ENCODE results near the gene GPR148. TPM values are rescaled to one million over a fixed set of nuclear protein-coding genes. Genes with fewer than 3 reads are reported as not detected.

GPR148 gene
- total RNA-seq, 5 donors from 2014 or later (not counting 1 experiment from before 2014, with no cell fraction given), result not detected

DNA sequence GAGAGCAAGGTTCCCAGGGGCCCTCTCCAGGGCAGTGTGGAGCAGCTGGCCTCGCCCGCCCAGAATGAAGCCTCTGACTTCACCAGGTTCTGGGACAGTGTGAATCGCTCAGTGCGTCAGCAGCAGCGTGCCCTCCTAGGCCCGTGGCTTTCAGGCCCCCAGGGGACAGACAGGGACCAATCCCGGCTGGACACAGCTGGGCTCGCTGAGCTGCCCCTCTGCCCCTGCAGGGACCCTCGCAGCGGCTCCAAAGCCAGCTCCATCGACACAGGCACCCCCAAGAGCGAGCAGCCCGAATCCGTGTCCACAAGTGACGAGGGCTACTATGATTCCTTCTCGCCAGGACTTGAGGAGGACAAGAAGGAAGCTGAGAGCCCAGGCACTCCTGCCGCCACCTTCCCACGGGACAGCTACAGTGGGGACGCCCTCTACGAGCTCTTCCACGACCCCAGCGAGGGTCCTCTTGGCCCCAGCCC, 34.1 kb downstream of the GPR148 start:
- no peaks in the 10 kb centered on the region for H3K4me1 Mint-ChIP-seq
- CTCF ChIA-PET, result no interaction called here
- WGBS (ENCODE audit: insufficient coverage), result 80% methylated on average over 22 of the region's 22 CpGs

GRCh38 chr2:130763405-130763804, 34.5 kb downstream of the GPR148 start:
- Histone ChIP-seq H3K27ac (ENCODE audit: low read length) (no peak overlapping the region), H3K4me1 (ENCODE audit: control insufficient read depth in 1 of 2, extremely low read depth in 1 of 2, insufficient read depth in 2 of 2, low read length in 2 of 2) (no peaks in the 10 kb centered on the region), H3K27me3 (replicated peaks in 1 of 2; ENCODE audit: control insufficient read depth in 2 of 2, extremely low read depth in 1 of 2, insufficient read depth in 2 of 2, low read length in 1 of 2) (peaks cover 0 to 64% of the 10 kb centered on the region in 2 experiments), H3K9me3 (no peaks in the 10 kb centered on the region), H3K36me3 (ENCODE audit: control insufficient read depth in 2 of 2, extremely low read depth in 1 of 2, insufficient read depth in 1 of 2, low read length in 1 of 2) (no peaks in the 10 kb centered on the region), H3K4me3 (ENCODE audit: control insufficient read depth in 1 of 2, extremely low read depth in 1 of 2, low read length in 1 of 2) (no peak overlapping the region)
- ChIA-PET POLR2A (no interaction called here), CTCF (no interaction called here)
- DNase-seq (no peak), ATAC-seq (replicated peaks in 1 of 4) (no peak)
- Mint-ChIP-seq H3K4me1 (no peaks in the 10 kb centered on the region), H3K4me3 (no peak overlapping the region), H3K27me3 (peaks cover 28 to 35% of the 10 kb centered on the region in 2 donors), H3K36me3 (no peaks in the 10 kb centered on the region), H3K9me3 (no peaks in the 10 kb centered on the region), H3K27ac (no peak overlapping the region)
- 82% methylated on average over 12 of the region's 12 CpGs for WGBS (ENCODE audit: insufficient coverage)

More for the DNA sequence above, 34.1 kb downstream of the GPR148 start:
- DNase-seq (no peak), ATAC-seq (replicated peaks in 1 of 4) (no peak)
- POLR2A ChIA-PET, result no interaction called here
- no peak overlapping the region for H3K4me3 Mint-ChIP-seq
- no peak overlapping the region for H3K27ac ChIP-seq (ENCODE audit: low read length)
- H3K36me3 Mint-ChIP-seq, result no peaks in the 10 kb centered on the region
- H3K9me3 Mint-ChIP-seq, result no peaks in the 10 kb centered on the region
- no peaks in the 10 kb centered on the region for H3K36me3 ChIP-seq (ENCODE audit: control insufficient read depth in 2 of 2, extremely low read depth in 1 of 2, insufficient read depth in 1 of 2, low read length in 1 of 2)
- no peak overlapping the region for H3K27ac Mint-ChIP-seq
- H3K4me3 ChIP-seq (ENCODE audit: control insufficient read depth in 1 of 2, extremely low read depth in 1 of 2, low read length in 1 of 2), result no peak overlapping the region
- H3K4me1 ChIP-seq (ENCODE audit: control insufficient read depth in 1 of 2, extremely low read depth in 1 of 2, insufficient read depth in 2 of 2, low read length in 2 of 2), result no peaks in the 10 kb centered on the region
- no peaks in the 10 kb centered on the region for H3K9me3 ChIP-seq
- H3K27me3 Mint-ChIP-seq, result peaks cover 25 to 37% of the 10 kb centered on the region in 2 donors
- peaks cover 0 to 64% of the 10 kb centered on the region in 2 experiments for H3K27me3 ChIP-seq (replicated peaks in 1 of 2; ENCODE audit: control insufficient read depth in 2 of 2, extremely low read depth in 1 of 2, insufficient read depth in 2 of 2, low read length in 1 of 2)

- no peak overlapping the region for H3K4me3 Mint-ChIP-seq
- Histone ChIP-seq H3K27ac (ENCODE audit: low read length) (no peak overlapping the region), H3K4me3 (ENCODE audit: control insufficient read depth in 1 of 2, extremely low read depth in 1 of 2, low read length in 1 of 2) (no peak overlapping the region), H3K27me3 (replicated peaks in 1 of 2; ENCODE audit: control insufficient read depth in 2 of 2, extremely low read depth in 1 of 2, insufficient read depth in 2 of 2, low read length in 1 of 2) (peaks cover 0 to 65% of the 10 kb centered on the region in 2 experiments), H3K36me3 (ENCODE audit: control insufficient read depth in 2 of 2, extremely low read depth in 1 of 2, insufficient read depth in 1 of 2, low read length in 1 of 2) (no peaks in the 10 kb centered on the region), H3K4me1 (ENCODE audit: control insufficient read depth in 1 of 2, extremely low read depth in 1 of 2, insufficient read depth in 2 of 2, low read length in 2 of 2) (no peaks in the 10 kb centered on the region), H3K9me3 (no peaks in the 10 kb centered on the region)
- H3K4me1 Mint-ChIP-seq, result no peaks in the 10 kb centered on the region
- DNase-seq, result no peak
- no peak overlapping the region for H3K27ac Mint-ChIP-seq
- peaks cover 23 to 33% of the 10 kb centered on the region in 2 donors for H3K27me3 Mint-ChIP-seq
- ATAC-seq (replicated peaks in 1 of 4), result no peak
- ChIA-PET POLR2A (no interaction called here), CTCF (no interaction called here)
- WGBS (ENCODE audit: insufficient coverage), result 73% methylated on average over 15 of the region's 15 CpGs
- no peaks in the 10 kb centered on the region for H3K9me3 Mint-ChIP-seq
- no peaks in the 10 kb centered on the region for H3K36me3 Mint-ChIP-seq
Measured at GRCh38 chr2:130764035-130764820, 35.4 kb downstream of the GPR148 start.

DNA sequence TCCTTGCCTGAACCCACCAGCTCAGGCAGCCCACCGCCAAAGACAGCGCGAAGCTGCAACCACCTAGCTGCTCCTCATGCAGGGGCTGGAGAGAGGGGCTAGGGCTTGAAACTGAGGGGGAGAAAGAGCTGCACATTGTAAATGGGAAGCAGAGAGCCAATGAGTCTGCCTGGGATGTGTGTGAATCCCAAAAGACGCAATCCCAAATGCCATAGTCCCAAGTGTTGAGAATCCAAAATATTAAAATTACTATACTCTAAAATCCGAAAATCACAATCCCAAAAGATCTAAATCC, 35.9 kb downstream of the GPR148 start:
- Histone ChIP-seq H3K4me1 (ENCODE audit: control insufficient read depth in 1 of 2, extremely low read depth in 1 of 2, insufficient read depth in 2 of 2, low read length in 2 of 2) (no peaks in the 10 kb centered on the region), H3K9me3 (no peaks in the 10 kb centered on the region), H3K27ac (ENCODE audit: low read length) (no peak overlapping the region), H3K4me3 (ENCODE audit: control insufficient read depth in 1 of 2, extremely low read depth in 1 of 2, low read length in 1 of 2) (no peak overlapping the region), H3K36me3 (ENCODE audit: control insufficient read depth in 2 of 2, extremely low read depth in 1 of 2, insufficient read depth in 1 of 2, low read length in 1 of 2) (no peaks in the 10 kb centered on the region), H3K27me3 (replicated peaks in 1 of 2; ENCODE audit: control insufficient read depth in 2 of 2, extremely low read depth in 1 of 2, insufficient read depth in 2 of 2, low read length in 1 of 2) (peaks cover 2 to 65% of the 10 kb centered on the region in 2 experiments)
- ChIA-PET CTCF (no interaction called here), POLR2A (no interaction called here)
- Mint-ChIP-seq H3K4me1 (no peaks in the 10 kb centered on the region), H3K4me3 (no peak overlapping the region), H3K9me3 (no peaks in the 10 kb centered on the region), H3K27ac (no peak overlapping the region), H3K27me3 (peaks cover 23 to 31% of the 10 kb centered on the region in 2 donors), H3K36me3 (no peaks in the 10 kb centered on the region)
- 100% methylated on average over 3 of the region's 5 CpGs for WGBS (ENCODE audit: insufficient coverage)
- no peak for ATAC-seq (replicated peaks in 1 of 4)
- DNase-seq, result no peak

- H3K4me1 Mint-ChIP-seq, result no peaks in the 10 kb centered on the region
- H3K4me3 ChIP-seq (ENCODE audit: control insufficient read depth in 1 of 2, extremely low read depth in 1 of 2, low read length in 1 of 2), result no peak overlapping the region
- H3K4me1 ChIP-seq (ENCODE audit: control insufficient read depth in 1 of 2, extremely low read depth in 1 of 2, insufficient read depth in 2 of 2, low read length in 2 of 2), result no peaks in the 10 kb centered on the region
- CTCF ChIA-PET, result no interaction called here
- H3K36me3 Mint-ChIP-seq, result no peaks in the 10 kb centered on the region
- no peak for ATAC-seq (replicated peaks in 1 of 4)
- peaks cover 2 to 58% of the 10 kb centered on the region in 2 experiments for H3K27me3 ChIP-seq (replicated peaks in 1 of 2; ENCODE audit: control insufficient read depth in 2 of 2, extremely low read depth in 1 of 2, insufficient read depth in 2 of 2, low read length in 1 of 2)
- no peak overlapping the region for H3K4me3 Mint-ChIP-seq
- H3K27ac ChIP-seq (ENCODE audit: low read length), result no peak overlapping the region
- peaks cover 23 to 31% of the 10 kb centered on the region in 2 donors for H3K27me3 Mint-ChIP-seq
- H3K27ac Mint-ChIP-seq, result no peak overlapping the region
- H3K9me3 Mint-ChIP-seq, result no peaks in the 10 kb centered on the region
- H3K9me3 ChIP-seq, result no peaks in the 10 kb centered on the region
- 83% methylated on average over 3 of the region's 6 CpGs for WGBS (ENCODE audit: insufficient coverage)
- POLR2A ChIA-PET, result no interaction called here
- DNase-seq, result no peak
- no peaks in the 10 kb centered on the region for H3K36me3 ChIP-seq (ENCODE audit: control insufficient read depth in 2 of 2, extremely low read depth in 1 of 2, insufficient read depth in 1 of 2, low read length in 1 of 2)
Measured at GRCh38 chr2:130765464-130765863, 36.6 kb downstream of the GPR148 start.

GRCh38 chr2:130766037-130766436, 37.2 kb downstream of the GPR148 start:
- H3K27ac Mint-ChIP-seq, result no peak overlapping the region
- H3K4me3 Mint-ChIP-seq, result no peak overlapping the region
- H3K36me3 Mint-ChIP-seq, result no peaks in the 10 kb centered on the region
- Histone ChIP-seq H3K4me1 (ENCODE audit: control insufficient read depth in 1 of 2, extremely low read depth in 1 of 2, insufficient read depth in 2 of 2, low read length in 2 of 2) (no peaks in the 10 kb centered on the region), H3K36me3 (ENCODE audit: control insufficient read depth in 2 of 2, extremely low read depth in 1 of 2, insufficient read depth in 1 of 2, low read length in 1 of 2) (no peaks in the 10 kb centered on the region), H3K27ac (ENCODE audit: low read length) (no peak overlapping the region), H3K4me3 (ENCODE audit: control insufficient read depth in 1 of 2, extremely low read depth in 1 of 2, low read length in 1 of 2) (no peak overlapping the region), H3K27me3 (replicated peaks in 1 of 2; ENCODE audit: control insufficient read depth in 2 of 2, extremely low read depth in 1 of 2, insufficient read depth in 2 of 2, low read length in 1 of 2) (peaks cover 2 to 58% of the 10 kb centered on the region in 2 experiments), H3K9me3 (no peaks in the 10 kb centered on the region)
- DNase-seq (no peak), ATAC-seq (replicated peaks in 1 of 4) (no peak)
- H3K9me3 Mint-ChIP-seq, result no peaks in the 10 kb centered on the region
- H3K4me1 Mint-ChIP-seq, result no peaks in the 10 kb centered on the region
- ChIA-PET CTCF (no interaction called here), POLR2A (no interaction called here)
- H3K27me3 Mint-ChIP-seq, result peaks cover 17 to 27% of the 10 kb centered on the region in 2 donors
- WGBS (ENCODE audit: insufficient coverage), result 83% methylated on average over 3 of the region's 7 CpGs

Measured in T-cell (primary cell).